ACC112 (cell line): ENCODE data around the gene MTMR12.

Experiments used
- H2AFZ ChIP-seq: fragments of 200-600 bp; sonication (generic); one replicate; pipeline ENCODE4 v1.6.0; 2017; ENCODE audit warnings: antibody characterized with exemption, low read length; ENCODE audit not compliant: unreplicated experiment
- H3K27ac ChIP-seq: fragments of 200-600 bp; sonication (generic); 2 replicates; pipeline ENCODE4 v1.5.1; 2014; ENCODE audit warnings: low read depth, mild to moderate bottlenecking, antibody characterized with exemption, low read length, moderate library complexity
- H3K27me3 ChIP-seq: fragments of 200-600 bp; sonication (generic); 2 replicates; pipeline ENCODE4 v1.6.1; 2014; ENCODE audit warnings: mild to moderate bottlenecking, antibody characterized with exemption, low read length, moderate library complexity, mixed read lengths; ENCODE audit not compliant: insufficient read depth
- H3K36me3 ChIP-seq: fragments of 200-600 bp; sonication (generic); 2 replicates; pipeline ENCODE4 v1.6.1; 2016; ENCODE audit warnings: mild to moderate bottlenecking, antibody characterized with exemption, low read length, moderate library complexity, mixed read lengths; ENCODE audit not compliant: insufficient read depth
- H3K4me1 ChIP-seq: fragments of 200-600 bp; sonication (generic); one replicate; pipeline ENCODE4 v1.6.1; 2016; ENCODE audit warnings: low read length, mixed read lengths; ENCODE audit not compliant: insufficient read depth, unreplicated experiment, control insufficient read depth
- H3K4me3 ChIP-seq: fragments of 200-600 bp; sonication (generic); 2 replicates; pipeline ENCODE4 v1.5.1; 2014; ENCODE audit warnings: mild to moderate bottlenecking, low read depth, low read length
- H3K79me2 ChIP-seq: fragments of 200-600 bp; sonication (generic); one replicate; pipeline ENCODE4 v1.6.0; 2016; ENCODE audit warnings: low read length; ENCODE audit not compliant: control insufficient read depth, unreplicated experiment, insufficient read depth

The MTMR12 gene

GRCh38 chr5:32312197-32312594 is 543 bp downstream of the MTMR12 start:
- peaks cover 42% of the 10 kb centered on the region for H3K79me2 ChIP-seq
- peak overlapping the region; percentile 95 for H3K4me3 ChIP-seq
- H3K4me1 ChIP-seq: peaks cover 8% of the 10 kb centered on the region
- peak overlapping the region; percentile 98 for H2AFZ ChIP-seq
- peak overlapping the region; percentile 11; the same call in 1 of the 2 replicates for H3K27ac ChIP-seq
- no peaks in the 10 kb centered on the region for H3K27me3 ChIP-seq
- H3K36me3 ChIP-seq: no peaks in the 10 kb centered on the region

GRCh38 chr5:32311404-32312196 is 1.1 kb downstream of the MTMR12 start:
- Histone ChIP-seq H2AFZ (peak overlapping the region; percentile 98), H3K27me3 (no peaks in the 10 kb centered on the region), H3K79me2 (peaks cover 42% of the 10 kb centered on the region), H3K4me1 (peaks cover 8% of the 10 kb centered on the region), H3K4me3 (peak overlapping the region; percentile 95), H3K27ac (peak overlapping the region; percentile 11; the same call in 1 of the 2 replicates), H3K36me3 (no peaks in the 10 kb centered on the region)

- Histone ChIP-seq H3K36me3 (no peaks in the 10 kb centered on the region), H3K4me3 (no peak overlapping the region), H2AFZ (no peak overlapping the region), H3K79me2 (peaks cover 47% of the 10 kb centered on the region), H3K4me1 (peaks cover 8% of the 10 kb centered on the region), H3K27ac (no peak overlapping the region), H3K27me3 (no peaks in the 10 kb centered on the region)
Measured at GRCh38 chr5:32309761-32310160, 3.0 kb downstream of the MTMR12 start.

GRCh38 chr5:32308946-32309345 is 3.8 kb downstream of the MTMR12 start:
- H3K79me2 ChIP-seq: peaks cover 49% of the 10 kb centered on the region
- peaks cover 8% of the 10 kb centered on the region for H3K4me1 ChIP-seq

GRCh38 chr5:32307769-32308194 is 5.0 kb downstream of the MTMR12 start:
- Histone ChIP-seq H3K4me1 (peaks cover 8% of the 10 kb centered on the region), H2AFZ (no peak overlapping the region), H3K27ac (no peak overlapping the region), H3K27me3 (no peaks in the 10 kb centered on the region), H3K36me3 (no peaks in the 10 kb centered on the region), H3K4me3 (no peak overlapping the region), H3K79me2 (peaks cover 60% of the 10 kb centered on the region)

More at GRCh38 chr5:32308946-32309345, 3.8 kb downstream of the MTMR12 start:
- no peaks in the 10 kb centered on the region for H3K36me3 ChIP-seq
- H3K27ac ChIP-seq: no peak overlapping the region
- H2AFZ ChIP-seq: no peak overlapping the region
- H3K4me3 ChIP-seq: no peak overlapping the region
- no peaks in the 10 kb centered on the region for H3K27me3 ChIP-seq

- Histone ChIP-seq H3K27me3 (no peaks in the 10 kb centered on the region), H3K4me1 (no peaks in the 10 kb centered on the region), H2AFZ (no peak overlapping the region), H3K4me3 (no peak overlapping the region), H3K36me3 (no peaks in the 10 kb centered on the region), H3K79me2 (peaks cover 52% of the 10 kb centered on the region), H3K27ac (no peak overlapping the region)
Measured at GRCh38 chr5:32304622-32305021, 8.1 kb downstream of the MTMR12 start.

GRCh38 chr5:32303755-32304120 is 9.0 kb downstream of the MTMR12 start:
- H2AFZ ChIP-seq: no peak overlapping the region
- H3K4me1 ChIP-seq: no peaks in the 10 kb centered on the region
- no peaks in the 10 kb centered on the region for H3K36me3 ChIP-seq
- no peak overlapping the region for H3K27ac ChIP-seq
- H3K79me2 ChIP-seq: peaks cover 46% of the 10 kb centered on the region
- no peaks in the 10 kb centered on the region for H3K27me3 ChIP-seq
- H3K4me3 ChIP-seq: no peak overlapping the region

GRCh38 chr5:32302835-32303754 is 9.6 kb downstream of the MTMR12 start:
- H3K4me3 ChIP-seq: no peak overlapping the region
- no peak overlapping the region for H3K27ac ChIP-seq
- H2AFZ ChIP-seq: no peak overlapping the region
- H3K4me1 ChIP-seq: no peaks in the 10 kb centered on the region
- no peaks in the 10 kb centered on the region for H3K27me3 ChIP-seq
- H3K36me3 ChIP-seq: no peaks in the 10 kb centered on the region
- peaks cover 41% of the 10 kb centered on the region for H3K79me2 ChIP-seq

- Histone ChIP-seq H3K79me2 (peaks cover 34% of the 10 kb centered on the region), H3K4me1 (no peaks in the 10 kb centered on the region), H2AFZ (no peak overlapping the region), H3K27me3 (no peaks in the 10 kb centered on the region), H3K27ac (no peak overlapping the region), H3K4me3 (no peak overlapping the region), H3K36me3 (no peaks in the 10 kb centered on the region)
Measured at GRCh38 chr5:32301891-32302290, 10.8 kb downstream of the MTMR12 start.

GRCh38 chr5:32299059-32299677 is 13.6 kb downstream of the MTMR12 start:
- Histone ChIP-seq H3K79me2 (peaks cover 41% of the 10 kb centered on the region), H3K27me3 (no peaks in the 10 kb centered on the region), H3K36me3 (peaks cover 10% of the 10 kb centered on the region), H3K4me3 (no peak overlapping the region), H3K27ac (no peak overlapping the region), H3K4me1 (no peaks in the 10 kb centered on the region), H2AFZ (no peak overlapping the region)
